ENCODE measurements around the gene WLS. TPM values are rescaled to one million over a fixed set of nuclear protein-coding genes. Genes with fewer than 3 reads are reported as not detected.

The WLS gene
- total RNA-seq, 4 donors from 2014 or later = 94.8 to 228 (median 163) TPM

DNA sequence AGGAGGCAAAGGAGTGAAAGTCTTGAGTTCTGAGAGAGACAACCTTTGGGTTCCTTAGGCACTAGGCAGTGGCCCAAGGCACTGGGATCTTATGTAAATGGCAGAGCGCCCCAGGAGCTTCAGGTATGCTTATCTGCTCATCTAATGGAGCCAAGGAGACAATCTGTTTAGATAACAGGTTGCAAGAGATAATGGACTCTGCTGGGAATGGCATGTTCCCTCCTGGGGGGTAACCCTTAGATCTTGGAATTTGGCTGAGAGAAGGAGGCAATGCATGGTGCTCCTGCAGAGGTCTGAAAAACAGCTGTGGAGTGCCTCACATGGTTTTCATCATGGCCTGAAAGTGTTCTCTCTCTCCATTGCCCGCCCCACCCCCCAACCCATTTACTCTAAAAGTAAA is 44.1 kb upstream of the WLS start:
- WGBS = 81% methylated on average over 2 of the region's 2 CpGs
- H3K4me1 ChIP-seq = no peaks in the 10 kb centered on the region
- no peaks in the 10 kb centered on the region for H3K27me3 ChIP-seq
- intact Hi-C loops (cut with DNase I) = no loop called here
- H3K27ac ChIP-seq (replicated peaks in 1 of 4) = no peak overlapping the region
- TF ChIP-seq POLR2A (IDR thresholded peaks at IDR 0.05; ENCODE audit: low read depth) (no peak), POLR2AphosphoS5 (IDR thresholded peaks at IDR 0.05) (no peak), EP300 (IDR thresholded peaks at IDR 0.05) (no peak)
- TF ChIP-seq, protein P1, sequence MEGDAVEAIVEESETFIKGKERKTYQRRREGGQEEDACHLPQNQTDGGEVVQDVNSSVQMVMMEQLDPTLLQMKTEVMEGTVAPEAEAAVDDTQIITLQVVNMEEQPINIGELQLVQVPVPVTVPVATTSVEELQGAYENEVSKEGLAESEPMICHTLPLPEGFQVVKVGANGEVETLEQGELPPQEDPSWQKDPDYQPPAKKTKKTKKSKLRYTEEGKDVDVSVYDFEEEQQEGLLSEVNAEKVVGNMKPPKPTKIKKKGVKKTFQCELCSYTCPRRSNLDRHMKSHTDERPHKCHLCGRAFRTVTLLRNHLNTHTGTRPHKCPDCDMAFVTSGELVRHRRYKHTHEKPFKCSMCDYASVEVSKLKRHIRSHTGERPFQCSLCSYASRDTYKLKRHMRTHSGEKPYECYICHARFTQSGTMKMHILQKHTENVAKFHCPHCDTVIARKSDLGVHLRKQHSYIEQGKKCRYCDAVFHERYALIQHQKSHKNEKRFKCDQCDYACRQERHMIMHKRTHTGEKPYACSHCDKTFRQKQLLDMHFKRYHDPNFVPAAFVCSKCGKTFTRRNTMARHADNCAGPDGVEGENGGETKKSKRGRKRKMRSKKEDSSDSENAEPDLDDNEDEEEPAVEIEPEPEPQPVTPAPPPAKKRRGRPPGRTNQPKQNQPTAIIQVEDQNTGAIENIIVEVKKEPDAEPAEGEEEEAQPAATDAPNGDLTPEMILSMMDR (IDR thresholded peaks at IDR 0.05) = no peak
- no peaks in the 10 kb centered on the region for H3K36me3 ChIP-seq
- DNase-seq (ENCODE audit: extremely low spot score) = no peak
- no peak overlapping the region for H3K4me3 ChIP-seq
- no peaks in the 10 kb centered on the region for H3K9me3 ChIP-seq

DNA sequence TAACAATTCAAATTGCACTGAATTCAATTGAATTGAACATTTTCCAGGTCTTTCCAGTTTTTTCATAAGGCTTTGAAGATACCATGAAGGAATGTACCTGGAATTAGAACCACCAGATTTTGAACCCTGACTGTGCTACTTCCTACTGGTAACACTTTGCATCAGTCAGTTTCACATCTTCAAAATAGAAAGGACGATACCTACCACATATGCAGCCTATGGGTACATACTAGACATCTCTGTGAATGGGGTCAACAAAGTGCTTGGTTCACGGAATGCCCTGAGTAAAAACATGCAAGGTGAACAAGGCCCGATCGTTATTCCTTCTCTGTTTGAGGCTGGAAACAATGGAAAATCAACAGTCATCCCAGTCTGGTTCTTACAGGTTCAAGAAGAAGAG is 41.2 kb upstream of the WLS start:
- Histone ChIP-seq H3K27me3 (no peaks in the 10 kb centered on the region), H3K4me3 (no peak overlapping the region), H3K4me1 (no peaks in the 10 kb centered on the region), H3K27ac (replicated peaks in 1 of 4) (no peak overlapping the region), H3K9me3 (no peaks in the 10 kb centered on the region), H3K36me3 (no peaks in the 10 kb centered on the region)
- intact Hi-C loops (cut with DNase I) = no loop called here
- 88% methylated on average over 4 of the region's 4 CpGs for WGBS
- no peak for TF ChIP-seq POLR2A (IDR thresholded peaks at IDR 0.05; ENCODE audit: low read depth)
- TF ChIP-seq EP300 (IDR thresholded peaks at IDR 0.05) = no peak
- TF ChIP-seq POLR2AphosphoS5 (IDR thresholded peaks at IDR 0.05) = no peak
- TF ChIP-seq, protein P1 (IDR thresholded peaks at IDR 0.05) = no peak
- no peak for DNase-seq (ENCODE audit: extremely low spot score)

DNA sequence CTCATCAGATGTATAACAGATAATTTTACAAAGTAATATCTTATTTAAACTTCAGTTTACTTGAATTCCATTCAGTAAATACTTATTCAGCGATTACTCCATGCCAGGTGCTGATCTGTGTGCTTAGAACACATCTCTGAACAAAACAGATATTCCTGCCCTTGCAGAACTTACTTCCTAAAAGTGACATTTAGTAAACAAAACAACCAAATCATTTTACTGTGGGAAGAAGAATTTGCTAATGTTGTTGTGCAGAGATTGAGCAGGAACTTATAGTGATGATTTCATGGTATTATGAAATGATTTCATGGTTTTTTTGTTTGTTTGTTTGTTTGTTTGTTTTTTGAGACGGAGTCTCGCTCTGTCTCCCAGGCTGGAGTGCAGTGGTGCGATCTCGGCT is 39.3 kb upstream of the WLS start:
- TF ChIP-seq, protein P1 (IDR thresholded peaks at IDR 0.05) = no peak
- TF ChIP-seq POLR2AphosphoS5 (IDR thresholded peaks at IDR 0.05) (no peak), POLR2A (IDR thresholded peaks at IDR 0.05; ENCODE audit: low read depth) (no peak), EP300 (IDR thresholded peaks at IDR 0.05) (no peak)
- 82% methylated on average over 5 of the region's 5 CpGs for WGBS

DNA sequence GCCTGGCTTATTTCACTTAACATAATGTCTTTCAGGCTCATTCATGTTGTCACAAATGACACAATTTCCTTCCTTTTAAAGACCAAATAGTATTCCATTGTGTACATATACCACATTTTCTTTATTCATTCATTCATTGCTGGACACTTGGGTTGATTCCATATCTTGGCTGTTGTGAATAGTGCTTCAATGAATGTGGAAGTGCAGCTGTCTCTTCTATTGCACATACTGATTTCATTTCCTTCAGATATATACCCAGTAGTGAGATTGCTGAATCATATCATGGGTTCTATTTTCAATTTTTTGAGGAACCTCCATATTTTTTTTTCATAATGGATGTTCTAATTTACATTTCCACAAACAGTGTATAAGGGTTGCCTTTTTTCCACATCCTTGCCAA is 38.6 kb upstream of the WLS start:
- TF ChIP-seq POLR2AphosphoS5 (IDR thresholded peaks at IDR 0.05) (no peak), POLR2A (IDR thresholded peaks at IDR 0.05; ENCODE audit: low read depth) (no peak), EP300 (IDR thresholded peaks at IDR 0.05) (no peak)
- TF ChIP-seq, protein P1 (IDR thresholded peaks at IDR 0.05) = no peak
- Histone ChIP-seq H3K27ac (replicated peaks in 1 of 4) (no peak overlapping the region), H3K36me3 (no peaks in the 10 kb centered on the region), H3K4me1 (peaks cover 0 to 8% (median 7%) of the 10 kb centered on the region in 4 donors), H3K9me3 (no peaks in the 10 kb centered on the region), H3K4me3 (no peak overlapping the region), H3K27me3 (no peaks in the 10 kb centered on the region)
- intact Hi-C loops (cut with DNase I) = loop anchor here (2.0 kb wide), 1 partner anchor 42 kb away; no protein-coding TSS in a partner anchor
- DNase-seq (ENCODE audit: extremely low spot score) = no peak

More for the DNA sequence above, 39.3 kb upstream of the WLS start:
- no peak overlapping the region for H3K4me3 ChIP-seq
- no peaks in the 10 kb centered on the region for H3K27me3 ChIP-seq
- intact Hi-C loops (cut with DNase I) = loop anchor here (2.0 kb wide), 1 partner anchor 41 kb away; no protein-coding TSS in a partner anchor
- DNase-seq (ENCODE audit: extremely low spot score) = no peak
- peaks cover 0 to 8% (median 7%) of the 10 kb centered on the region in 4 donors for H3K4me1 ChIP-seq
- no peaks in the 10 kb centered on the region for H3K9me3 ChIP-seq
- no peak overlapping the region for H3K27ac ChIP-seq (replicated peaks in 1 of 4)
- no peaks in the 10 kb centered on the region for H3K36me3 ChIP-seq

All from esophagus muscularis mucosa (tissue), 4 donors.